Measurements from ENCODE around the gene DCUN1D5. TPM values are rescaled to one million over a fixed set of nuclear protein-coding genes. Genes with fewer than 3 reads are reported as not detected.
A peak's percentile ranks its signal among the peaks of the same experiment; 100 is the strongest.

Gene DCUN1D5
- total and polyA plus RNA-seq, 9 of the 15 experiments (the other 6 are each of a cell fraction or from before 2014, with no cell fraction given), result 38.4 to 242 (median 115) TPM

DNA sequence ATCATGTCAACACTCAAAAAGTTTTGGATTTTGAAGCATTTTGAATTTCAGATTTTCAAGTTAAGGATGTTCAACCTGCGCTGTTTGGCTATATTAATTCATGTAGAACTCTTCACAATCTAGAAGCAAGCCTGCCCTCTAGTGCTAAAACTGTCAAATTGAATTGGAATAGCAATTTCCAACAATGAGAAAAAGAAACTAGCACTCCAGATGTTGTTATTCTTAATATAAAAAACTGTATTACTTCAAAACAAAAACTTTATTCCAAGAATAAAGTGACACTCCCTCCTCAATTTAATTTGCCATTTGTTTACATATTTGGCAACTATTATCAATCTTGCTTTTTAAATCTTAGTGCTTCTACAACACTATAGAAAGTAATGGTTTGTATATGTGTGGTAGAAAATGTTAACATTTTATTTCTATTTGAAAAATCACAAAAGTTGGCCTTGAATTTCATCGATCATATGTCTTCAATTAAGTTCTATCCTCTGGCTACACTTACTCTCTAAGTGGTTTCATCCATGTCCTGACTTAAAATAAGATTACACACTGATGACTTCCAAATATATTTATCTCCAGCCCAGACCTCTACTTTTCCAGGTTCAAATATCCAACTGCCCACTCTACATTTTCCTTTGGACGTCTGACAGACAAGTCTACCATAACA, 36.6 kb downstream of the DCUN1D5 start:
- no peak overlapping the region for H3K4me3 ChIP-seq
- 58% methylated on average over 3 of the region's 3 CpGs for WGBS (ENCODE audit: insufficient coverage, low coverage, missing lambda C conversion rate)
- H3K4me2 ChIP-seq (ENCODE audit: insufficient read depth, low read length), result no peak overlapping the region
- H2AFZ ChIP-seq (ENCODE audit: low read depth, low read length), result no peak overlapping the region
- peak; percentile 77 for ATAC-seq
- no peaks in the 10 kb centered on the region for H3K9me1 ChIP-seq (ENCODE audit: control insufficient read depth, insufficient read depth, low read length)
- no peak overlapping the region for H3K9ac ChIP-seq (ENCODE audit: insufficient read depth in 1 of 2, low read depth in 2 of 2, low read length in 2 of 2)
- DNase-seq (ENCODE audit: extremely low read depth in 1 of 4, low spot score in 3 of 4), result peak; percentile 10 to 22 (median 18)
- peak; percentile 57 for FAIRE-seq
- intact Hi-C loops (cut with micrococcal nuclease), result no loop called here
- in situ Hi-C loops (cut with MboI), result no loop called here
- ChIA-PET CTCF (ENCODE audit: low intra/inter-chr PET ratio) (interaction anchor here (0.6 to 0.7 kb wide), 2 partner anchors 11 to 322 kb away, joined by 3 to 5 read pairs; no protein-coding TSS in a partner anchor), POLR2A (no interaction called here)
- no peaks in the 10 kb centered on the region for H3K79me2 ChIP-seq (ENCODE audit: control insufficient read depth, insufficient read depth, low read length)
- H3K36me3 ChIP-seq (ENCODE audit: control insufficient read depth, insufficient read depth, low read length), result peaks cover 27% of the 10 kb centered on the region; the same call in 2 of the 3 replicates
- H4K20me1 ChIP-seq (replicated peaks; ENCODE audit: control insufficient read depth, insufficient read depth, low read length), result no peaks in the 10 kb centered on the region
- H3K9me3 ChIP-seq (replicated peaks; ENCODE audit: control insufficient read depth, insufficient read depth, low read depth, low read length), result no peaks in the 10 kb centered on the region
- H3K4me1 ChIP-seq (replicated peaks in 1 of 2; ENCODE audit: control insufficient read depth in 2 of 2, insufficient read depth in 2 of 2, low read length in 2 of 2), result no peaks in the 10 kb centered on the region
- no TSS peak for BruUV-seq (replicated peaks)
- no peaks in the 10 kb centered on the region for H3K27me3 ChIP-seq (ENCODE audit: control insufficient read depth in 2 of 2, insufficient read depth in 2 of 2, low read length in 2 of 2)
- no peak overlapping the region for H3K27ac ChIP-seq (ENCODE audit: extremely low read depth, low read depth, low read length)
- no peak for TF ChIP-seq LEF1 (IDR thresholded peaks at IDR 0.05)
- no peak for TF ChIP-seq CLOCK (CRISPR knock-in tag; IDR thresholded peaks at IDR 0.05; ENCODE audit: borderline replicate concordance)
- no peak for TF ChIP-seq WHSC1 (IDR thresholded peaks at IDR 0.05; ENCODE audit: low read length)
- TF ChIP-seq, protein P1, sequence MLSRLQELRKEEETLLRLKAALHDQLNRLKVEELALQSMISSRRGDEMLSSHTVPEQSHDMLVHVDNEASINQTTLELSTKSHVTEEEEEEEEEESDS (CRISPR knock-in tag; IDR thresholded peaks at IDR 0.05), result no peak
- no peak for TF ChIP-seq ZNF384 (IDR thresholded peaks at IDR 0.05; ENCODE audit: low read depth, low read length)
- TF ChIP-seq ARID3A (IDR thresholded peaks at IDR 0.05; ENCODE audit: borderline replicate concordance, low read depth, low read length), result no peak
- TF ChIP-seq ZNF830 (CRISPR knock-in tag; IDR thresholded peaks at IDR 0.05), result no peak
- TF ChIP-seq E4F1 (CRISPR knock-in tag; IDR thresholded peaks at IDR 0.05; ENCODE audit: borderline replicate concordance), result no peak
- no peak for TF ChIP-seq MAFK (IDR thresholded peaks at IDR 0.05; ENCODE audit: low read length)
- TF ChIP-seq ATF6 (CRISPR knock-in tag; IDR thresholded peaks at IDR 0.05), result no peak
- peak; percentile 47 to 52 for TF ChIP-seq RAD21 (CRISPR knock-in tag; conservative IDR thresholded peaks at IDR 0.05 in 1 of 2, IDR thresholded peaks at IDR 0.05 in 1 of 2)
- no peak for TF ChIP-seq ZEB2 (IDR thresholded peaks at IDR 0.05)
